Astrocyte of the hippocampus (primary cell): ENCODE measurements around the gene CNTN2.

Source experiments
- DNase-seq: peaks from one replicate; pipeline ENCODE4 v3.0.0; 2011; ENCODE audit warnings: low read depth, low spot score

Gene CNTN2

DNA sequence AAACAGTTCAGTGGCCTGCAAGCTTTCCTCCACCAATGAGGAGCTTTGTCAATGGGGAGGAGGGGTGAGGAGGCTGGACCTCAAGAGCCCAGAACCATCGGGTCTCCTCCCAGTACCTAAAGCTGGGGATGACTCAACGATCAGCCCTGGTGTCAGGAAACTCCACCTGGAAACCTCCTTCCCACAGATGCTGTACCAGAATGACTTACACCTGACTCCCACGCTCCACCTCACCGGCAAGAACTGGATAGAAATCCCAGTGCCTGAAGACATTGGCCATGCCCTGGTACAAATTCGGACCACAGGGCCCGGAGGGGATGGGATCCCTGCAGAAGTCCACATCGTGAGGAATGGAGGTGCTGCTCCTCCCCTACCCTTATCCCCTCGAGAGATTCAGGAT is 29.9 kb downstream of the CNTN2 start:
- no peak for DNase-seq

DNA sequence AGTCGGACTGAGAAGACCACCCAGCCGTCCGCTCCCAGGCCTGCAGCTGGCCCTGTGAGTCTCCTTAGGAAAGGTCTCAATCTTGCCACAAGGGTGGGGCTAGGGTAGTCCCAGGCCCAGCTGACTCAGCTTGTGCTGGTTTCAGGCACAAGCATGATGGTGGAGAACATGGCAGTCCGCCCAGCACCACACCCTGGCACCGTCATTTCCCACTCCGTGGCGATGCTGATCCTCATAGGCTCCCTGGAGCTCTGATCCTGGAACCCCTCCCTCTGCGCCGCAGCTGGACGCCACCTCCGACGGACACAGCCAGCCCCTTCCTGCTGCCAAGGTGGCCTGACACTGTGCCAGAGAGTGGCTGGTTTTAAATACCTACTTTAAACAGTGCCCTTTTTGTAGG is 30.5 kb downstream of the CNTN2 start:
- no peak for DNase-seq

DNA sequence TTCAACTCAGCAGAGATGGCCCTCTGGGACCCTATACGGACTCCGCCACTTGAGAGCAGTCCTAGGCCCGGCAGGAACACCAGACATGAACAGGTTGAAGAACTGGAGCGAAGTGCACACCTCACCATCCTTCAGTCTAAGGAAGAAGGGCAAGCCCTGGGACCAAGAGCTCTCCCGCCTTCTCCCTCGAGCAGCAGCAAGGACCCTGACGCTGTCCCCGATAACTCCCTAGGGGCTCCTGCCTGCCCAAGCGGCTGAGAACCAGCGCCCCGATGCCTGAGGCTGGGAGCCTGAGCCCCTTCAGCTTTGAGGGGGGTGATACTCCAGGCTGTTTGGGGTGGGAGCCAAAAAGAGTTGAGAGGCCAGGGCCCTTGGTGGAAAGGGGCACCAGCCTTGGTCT is 31.1 kb downstream of the CNTN2 start:
- DNase-seq, result no peak

DNA sequence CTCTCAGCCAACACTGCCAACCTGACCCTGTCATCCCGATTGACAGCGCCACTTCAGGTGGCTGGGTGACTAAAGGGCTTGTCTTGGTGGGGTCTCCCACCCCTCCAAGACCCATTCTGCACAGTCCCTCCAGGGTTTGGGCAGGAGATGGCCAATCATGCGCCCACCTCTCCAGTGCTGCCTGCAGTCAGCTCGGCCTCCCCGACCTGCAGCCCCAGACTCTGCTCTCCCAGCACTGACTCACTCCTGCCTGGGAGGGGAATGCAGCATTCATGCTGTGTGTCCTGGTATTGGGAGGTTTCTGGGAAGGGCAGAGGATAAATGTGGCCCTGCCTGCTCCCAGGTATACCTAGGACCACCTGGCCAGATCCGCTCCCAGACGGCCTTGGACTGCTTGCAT is 31.5 kb downstream of the CNTN2 start:
- peak; percentile 17 for DNase-seq

DNA sequence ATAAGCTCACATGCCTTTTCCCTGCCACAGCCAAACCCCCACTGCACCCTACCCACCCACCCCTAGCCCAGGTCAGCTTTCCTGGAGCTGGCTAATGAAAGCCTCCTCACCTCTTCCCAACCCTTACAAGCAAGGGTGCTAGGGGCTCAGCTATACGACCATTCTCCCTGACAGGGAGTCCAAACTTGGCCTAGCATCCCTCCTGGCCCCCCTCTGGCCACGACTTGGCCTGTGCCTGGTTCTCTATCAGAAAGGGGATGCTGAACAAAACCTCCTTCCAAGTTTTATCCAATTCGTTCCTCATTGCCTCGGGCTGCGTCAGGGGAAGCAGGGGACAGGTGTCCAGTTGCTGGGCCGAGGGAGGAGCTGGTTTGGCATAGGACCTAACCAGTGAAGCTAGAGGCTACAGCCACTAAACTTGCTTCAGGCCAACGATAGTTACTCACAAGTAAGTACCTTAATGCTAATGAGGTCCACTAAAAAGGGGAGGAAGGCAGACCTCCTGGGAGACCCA is 32.7 kb downstream of the CNTN2 start:
- DNase-seq, result no peak

DNA sequence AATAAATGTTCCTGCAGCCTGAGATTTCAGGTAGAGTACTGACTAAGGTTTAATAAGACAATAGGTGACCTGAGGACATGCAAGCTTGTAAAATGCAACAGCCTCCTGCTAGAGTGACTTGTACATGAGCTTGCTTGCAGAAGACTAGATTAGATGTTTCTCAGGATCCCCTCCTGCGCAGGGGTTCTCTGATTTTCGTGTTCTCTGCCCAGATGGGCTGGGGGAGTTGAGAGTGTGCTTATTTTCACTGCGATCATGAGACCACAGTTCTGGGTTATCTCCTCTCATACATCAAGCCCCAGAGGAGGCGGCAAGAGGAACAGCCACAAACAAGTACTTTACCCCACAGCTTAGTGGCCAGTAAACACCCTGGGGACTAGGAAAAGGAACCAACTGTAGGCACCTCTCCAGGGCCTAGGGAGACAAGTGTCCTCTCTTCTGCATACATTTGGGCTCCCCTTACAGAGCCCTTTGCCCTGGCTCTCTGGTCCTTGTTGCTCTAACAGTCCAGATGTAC is 33.3 kb downstream of the CNTN2 start:
- DNase-seq, result no peak

DNA sequence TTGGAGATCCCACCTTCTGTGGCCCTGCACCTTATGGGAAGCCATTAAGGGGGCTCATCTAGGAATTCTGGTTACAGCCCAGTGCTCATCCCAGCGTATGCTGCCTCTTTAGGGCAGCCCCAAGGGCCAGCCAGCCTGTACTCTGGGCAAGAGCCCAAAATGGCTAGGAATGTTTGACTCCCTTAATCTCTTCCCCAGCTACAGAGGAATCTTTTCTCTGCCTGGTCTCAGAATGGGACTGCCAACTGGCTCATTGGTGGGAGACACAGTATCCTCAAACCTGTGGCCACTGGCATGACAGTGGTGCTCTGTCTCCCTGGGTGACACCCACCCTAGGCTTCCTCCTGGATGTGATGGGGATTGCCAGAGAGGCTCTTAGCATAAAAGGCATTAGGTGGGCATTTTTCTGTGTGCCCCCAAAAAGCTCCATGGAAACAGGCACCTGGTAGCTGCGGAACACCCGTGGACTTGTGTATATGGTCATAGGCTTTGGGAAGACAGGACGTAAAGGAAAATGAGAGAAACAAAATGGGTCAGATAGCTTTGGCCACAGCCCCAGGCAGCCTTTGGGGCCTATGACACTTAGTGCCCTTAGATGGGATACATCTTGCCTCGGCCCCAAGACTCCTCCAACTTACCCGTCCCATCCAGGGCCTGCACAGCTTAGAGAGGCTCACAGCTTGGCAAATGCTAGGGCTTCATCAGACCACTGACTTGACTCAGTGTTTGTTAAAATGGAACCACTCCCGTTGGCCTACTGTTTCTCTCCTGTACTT is 34.3 kb downstream of the CNTN2 start:
- peak; percentile 41 for DNase-seq

DNA sequence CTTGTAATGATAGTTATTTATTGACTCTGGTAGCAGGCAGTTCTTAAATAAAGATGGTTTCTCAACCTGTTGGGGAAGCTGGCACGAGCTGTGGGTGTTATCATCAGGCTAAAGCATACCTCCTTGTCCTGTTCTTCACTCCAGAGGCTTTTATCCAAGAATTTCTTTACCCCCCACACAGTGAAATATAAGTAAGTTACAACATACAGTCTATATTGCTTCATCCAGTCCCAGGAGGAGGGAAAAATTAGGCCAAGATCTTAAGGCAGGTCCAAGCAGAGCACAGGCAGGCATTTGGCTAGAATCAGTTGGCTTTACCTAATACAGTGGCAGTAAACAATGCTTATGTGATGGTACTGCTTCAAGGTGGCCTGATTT is 34.9 kb downstream of the CNTN2 start:
- no peak for DNase-seq

DNA sequence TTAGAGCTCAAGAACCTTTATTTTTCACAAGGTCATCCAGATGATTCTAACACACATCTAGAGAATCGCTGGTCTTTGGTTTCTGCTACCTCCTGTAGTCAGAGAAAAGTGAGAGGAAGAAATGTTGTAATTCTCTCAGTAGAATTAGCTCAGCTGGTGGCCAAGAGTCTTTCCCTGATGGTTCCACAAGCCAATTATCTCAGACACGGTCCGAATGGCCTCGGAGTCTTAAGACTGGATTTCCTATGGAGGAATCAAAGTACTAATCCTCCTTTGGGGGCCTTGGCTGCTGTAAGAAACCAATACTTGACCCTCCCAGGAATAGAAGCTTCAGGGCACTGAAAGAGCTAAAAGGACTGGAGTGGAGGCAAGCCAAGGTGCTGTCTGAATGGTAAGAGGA is 39.4 kb downstream of the CNTN2 start:
- DNase-seq, result no peak

DNA sequence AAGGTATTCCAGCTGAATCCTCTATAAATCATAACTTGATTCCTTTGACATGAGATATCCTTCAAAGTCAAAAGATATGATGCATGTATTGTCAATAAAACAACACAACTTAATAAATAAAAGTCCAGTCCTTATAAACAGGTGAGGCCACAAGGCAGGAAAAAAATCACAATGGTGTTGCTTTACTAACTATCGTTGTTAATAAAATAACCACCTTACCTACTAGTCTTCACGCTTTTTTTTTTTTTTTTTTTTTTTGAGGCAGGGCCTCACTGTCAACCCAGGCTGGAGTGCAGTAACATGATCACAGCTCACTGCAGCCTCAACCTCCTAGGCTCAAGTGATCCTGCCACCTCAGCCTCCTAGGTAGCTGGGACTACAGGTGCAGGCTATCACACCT is 41.3 kb downstream of the CNTN2 start, which contains the start of gene TMEM81:
TSS of gene TMEM81 (minus strand) at position 101 of the 400 bp plus-strand sequence. CDS start 140 bp downstream, outside the sequence.
- DNase-seq, result no peak

DNA sequence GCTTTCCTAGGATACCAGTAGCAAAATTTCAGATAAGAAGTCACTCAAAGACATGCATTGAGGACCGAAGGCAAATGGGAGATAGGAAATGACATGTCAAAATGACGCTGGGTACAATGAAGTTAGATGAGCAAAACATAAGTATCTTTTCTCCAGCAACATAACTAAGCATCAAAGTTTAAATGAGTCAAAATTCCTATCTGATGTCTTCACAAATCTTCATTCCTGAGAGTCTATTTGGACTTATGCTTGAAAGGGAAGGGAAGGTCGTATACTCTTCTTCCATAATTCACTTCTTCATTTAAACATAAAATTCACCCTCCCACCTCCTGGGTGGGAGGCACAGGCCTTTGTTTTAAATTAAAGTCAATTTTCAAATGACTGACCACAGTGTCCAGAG is 45.3 kb downstream of the CNTN2 start:
- DNase-seq, result no peak

DNA sequence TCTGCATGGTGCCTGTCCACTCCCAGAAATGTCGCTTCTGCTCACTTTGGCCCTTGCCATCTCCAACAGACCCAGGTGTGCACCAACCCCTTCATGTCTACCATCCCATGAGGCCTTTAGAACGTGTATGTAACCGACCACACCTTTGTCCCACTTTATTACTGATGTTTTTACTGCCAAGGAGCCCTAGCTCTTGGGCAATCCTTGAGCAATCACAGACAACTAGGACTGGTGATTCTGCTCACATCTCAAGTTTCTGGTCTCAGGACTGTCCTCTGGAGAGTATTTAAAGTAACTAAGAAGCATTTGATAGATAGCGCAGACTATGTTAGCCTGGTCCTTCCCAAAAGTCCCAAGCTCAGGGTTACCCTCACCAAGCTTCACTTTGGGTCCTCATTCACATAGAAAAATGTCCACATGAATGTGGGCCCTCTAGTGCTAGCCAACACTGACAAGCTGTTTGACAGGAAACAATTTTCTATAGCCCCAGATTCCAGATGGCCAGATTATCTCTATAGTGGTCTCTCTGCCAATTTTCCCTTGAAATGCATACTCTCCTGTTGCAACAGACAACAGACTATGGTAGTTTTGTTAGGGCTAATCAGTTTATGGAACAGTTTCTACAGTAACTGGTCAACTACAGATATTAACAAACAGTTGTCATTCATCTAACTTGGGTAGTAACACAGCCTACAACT is 48.2 kb downstream of the CNTN2 start:
- no peak for DNase-seq

DNA sequence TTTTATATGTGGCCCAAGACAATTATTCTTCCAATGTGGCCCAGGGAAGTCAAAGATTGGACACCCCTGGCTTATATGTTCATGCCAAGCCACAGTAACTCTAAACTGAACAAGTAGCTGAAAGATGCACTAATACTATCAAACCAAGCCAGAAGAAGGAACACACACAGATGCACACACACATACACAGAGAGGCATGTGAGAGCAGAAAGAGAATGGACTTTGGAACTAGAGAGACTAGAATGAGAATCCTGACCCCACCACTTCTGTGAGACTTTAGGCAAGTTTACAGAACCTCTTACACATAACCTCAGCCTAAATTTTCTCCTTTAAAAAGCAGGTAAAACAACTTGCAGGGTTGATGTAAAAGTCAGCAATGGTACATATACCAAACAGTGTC is 52.4 kb downstream of the CNTN2 start:
- no peak for DNase-seq

DNA sequence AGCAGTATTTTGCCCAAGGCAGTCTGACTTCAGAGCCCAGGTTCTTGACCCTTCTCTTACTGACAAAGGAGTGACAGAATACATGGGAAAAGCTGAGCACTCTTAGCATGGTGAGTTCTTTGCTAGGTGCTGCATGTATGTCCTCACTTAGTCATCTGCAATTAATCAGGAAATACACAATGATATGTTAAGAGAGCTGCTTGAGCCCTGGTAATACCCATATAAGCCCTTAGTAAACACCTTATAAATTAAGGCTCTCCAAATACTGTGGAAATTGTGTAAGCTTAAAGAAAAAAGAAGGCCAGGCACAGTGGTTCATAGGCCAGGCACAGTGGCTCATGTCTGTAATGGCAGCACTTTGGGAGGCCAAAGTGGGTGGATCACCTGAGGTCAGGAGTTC is 55.2 kb downstream of the CNTN2 start:
- DNase-seq, result no peak

DNA sequence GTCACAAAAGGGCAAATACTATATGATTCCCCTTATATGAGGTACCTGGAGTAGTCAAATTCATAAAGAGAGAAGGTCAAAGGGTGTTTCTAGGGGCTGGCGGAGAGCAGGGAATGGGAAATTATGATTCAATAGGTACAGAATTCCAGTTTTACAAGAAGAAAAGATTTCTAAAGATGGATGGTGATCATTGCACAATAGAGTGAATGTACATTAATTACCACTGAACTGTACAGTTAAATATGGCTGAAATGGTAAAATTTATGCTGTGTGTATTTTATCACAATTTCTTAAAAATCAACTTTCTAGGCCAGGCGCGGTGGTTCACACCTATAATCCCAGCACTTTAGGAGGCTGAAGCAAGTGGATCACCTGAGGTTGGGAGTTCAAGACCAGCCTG is 59.4 kb downstream of the CNTN2 start:
- no peak for DNase-seq

DNA sequence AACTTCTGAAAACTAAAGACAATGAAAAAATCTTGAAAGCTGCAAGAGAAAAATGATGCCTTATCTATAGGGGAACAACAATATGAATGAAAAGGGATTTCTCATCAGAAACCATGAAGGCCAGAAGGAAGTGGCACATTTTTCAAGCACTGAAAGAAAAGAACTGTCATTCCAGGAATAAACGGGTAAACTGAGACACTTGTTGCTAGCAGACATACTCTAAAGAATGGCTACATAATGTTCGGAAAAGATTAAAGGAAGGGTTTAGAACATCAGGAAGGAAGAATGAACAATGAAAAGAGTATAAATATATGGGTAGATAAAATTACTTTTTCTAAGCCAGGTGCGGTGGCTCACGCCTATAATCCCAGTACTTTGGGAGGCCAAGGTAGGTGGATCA is 64.3 kb downstream of the CNTN2 start:
- DNase-seq, result no peak

DNA sequence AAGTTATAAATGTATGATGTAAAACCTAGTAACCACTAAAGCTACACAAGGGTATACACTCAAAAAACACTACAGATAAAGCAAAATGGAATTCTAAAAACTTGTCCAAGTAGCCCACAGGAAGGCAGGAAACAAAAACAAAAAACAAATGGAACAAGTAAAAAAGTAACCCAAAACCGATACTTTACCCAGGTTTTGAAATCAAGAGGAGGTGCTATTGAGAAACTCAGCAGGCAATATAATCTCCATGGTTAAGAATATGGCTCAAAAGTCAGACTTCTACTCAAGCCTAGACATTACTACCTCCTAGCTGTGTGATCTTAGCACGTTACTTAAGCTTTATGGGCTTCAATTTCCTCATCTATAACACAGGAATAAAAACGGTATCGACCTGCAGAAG is 65.5 kb downstream of the CNTN2 start:
- no peak for DNase-seq

DNA sequence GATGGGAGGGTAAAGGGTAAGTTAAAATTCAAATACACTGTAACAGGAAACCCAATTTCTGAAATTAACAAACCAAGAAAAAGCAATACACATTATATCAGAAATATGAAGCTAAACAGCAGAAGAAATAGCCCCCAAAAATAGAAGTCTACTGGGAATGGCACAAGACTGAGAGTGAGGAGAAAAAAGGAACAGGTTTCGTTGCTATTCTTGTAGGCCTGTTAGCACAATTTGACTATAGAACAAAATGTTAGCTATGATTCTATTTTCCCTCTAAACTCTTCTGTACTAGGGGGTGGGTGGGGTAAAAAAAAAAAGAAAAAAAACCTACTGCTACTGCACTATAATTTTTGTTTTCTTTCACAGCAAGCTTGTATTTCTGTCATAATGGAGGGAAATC is 66.3 kb downstream of the CNTN2 start:
- DNase-seq, result no peak

DNA sequence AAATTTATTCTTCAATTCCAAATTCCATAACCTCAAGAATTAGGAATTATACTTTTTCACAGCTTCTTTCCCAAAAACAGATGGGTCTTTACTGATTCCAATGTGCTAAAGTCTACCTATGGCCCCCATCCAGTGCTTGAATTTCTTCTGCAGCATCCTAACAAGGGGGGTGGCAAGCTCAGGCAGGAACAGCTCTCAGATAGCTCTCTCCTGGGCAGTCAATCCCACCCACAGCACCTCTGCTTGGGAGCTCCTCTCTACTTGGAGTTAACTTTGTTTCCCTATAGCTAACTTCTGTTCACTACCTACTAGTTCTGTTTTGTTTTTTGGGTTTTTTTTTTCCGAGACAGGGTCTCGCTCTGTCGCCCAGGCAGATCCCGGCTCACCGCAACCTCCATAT is 66.7 kb downstream of the CNTN2 start:
- no peak for DNase-seq

DNA sequence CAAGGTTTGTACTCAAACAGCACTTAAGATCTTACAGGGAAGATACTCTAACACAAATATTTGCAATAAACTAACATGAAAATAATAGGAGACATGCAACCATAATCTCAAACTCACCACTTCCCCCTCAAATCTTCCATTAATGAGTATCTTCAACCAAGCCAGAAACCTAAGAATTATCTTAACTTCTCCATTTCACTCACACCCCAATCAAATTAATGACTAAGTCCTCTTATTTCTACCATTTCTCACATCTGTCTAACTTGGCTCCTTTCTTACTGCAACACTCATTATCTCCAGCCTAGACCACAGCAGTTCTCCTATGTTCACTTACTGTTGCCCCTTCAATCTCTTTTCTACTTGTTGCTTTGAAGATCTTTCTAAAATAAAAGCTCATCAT is 68.3 kb downstream of the CNTN2 start:
- no peak for DNase-seq

DNA sequence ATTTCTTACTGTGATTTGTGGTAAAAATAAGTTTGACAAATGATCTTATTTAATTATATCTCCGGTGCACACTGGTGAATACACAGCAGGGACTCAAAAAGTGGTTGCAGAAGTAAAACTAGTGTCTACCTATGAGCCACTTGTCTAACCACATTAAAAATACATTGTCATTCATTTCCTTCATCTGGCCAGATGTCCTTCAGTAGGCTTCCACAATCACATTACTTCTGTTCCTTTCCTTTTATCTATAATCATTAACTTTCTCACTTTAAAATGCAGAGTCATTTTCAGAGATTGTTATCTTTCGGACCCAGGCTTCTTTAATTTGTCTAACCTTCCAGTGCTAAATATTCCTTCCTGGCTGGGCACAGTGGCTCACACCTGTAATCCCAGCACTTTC is 75.7 kb downstream of the CNTN2 start:
- DNase-seq, result no peak

DNA sequence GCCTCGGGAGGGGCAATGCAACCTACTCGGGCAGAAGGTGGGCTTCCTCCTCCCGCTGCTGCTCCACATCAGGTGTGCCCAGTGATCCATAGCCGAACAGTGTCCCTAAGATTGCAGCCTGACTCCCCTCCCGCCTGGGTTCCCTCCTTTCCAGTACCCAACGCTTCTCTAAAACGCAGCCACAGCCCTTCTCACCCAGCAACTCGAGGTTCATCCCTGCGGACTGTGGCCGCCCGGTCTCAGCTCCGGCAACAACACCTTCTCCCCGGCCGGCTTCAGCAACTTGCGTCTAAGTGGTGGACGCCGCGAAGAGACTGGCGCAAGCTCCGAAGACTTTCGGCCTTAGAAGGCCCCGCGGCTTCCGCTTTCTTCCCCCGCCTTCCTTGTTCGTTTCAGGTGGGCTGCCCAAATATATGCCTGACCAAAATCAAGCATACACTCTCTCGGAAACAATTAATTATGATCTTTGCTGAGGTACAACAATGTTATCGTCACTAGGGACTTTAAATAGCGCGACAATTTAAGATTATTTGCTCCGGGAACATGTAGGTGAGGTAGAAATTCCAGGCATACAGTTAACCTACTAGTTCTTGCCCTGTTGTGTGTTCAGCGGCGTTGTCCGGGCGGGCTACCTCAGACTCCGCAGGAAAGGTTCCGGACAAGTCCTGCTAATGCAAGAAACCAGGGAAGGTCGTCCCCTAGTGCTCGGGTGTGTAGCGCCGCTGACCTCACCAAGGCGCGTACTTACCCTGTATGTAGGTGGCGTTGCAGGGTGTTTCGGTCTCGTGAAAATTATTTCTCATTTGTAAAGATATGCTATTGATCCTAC is 78.9 kb downstream of the CNTN2 start, which contains the start of gene RBBP5:
TSS of gene RBBP5 (minus strand) at position 319 of the 829 bp plus-strand sequence. CDS start at position 214, 105 bp downstream.
- DNase-seq, result peak; percentile 98
